H1 (cell line): ENCODE results near the gene MAPK9. TPM values are rescaled to one million over a fixed set of nuclear protein-coding genes. Genes with fewer than 3 reads are reported as not detected.

ENCODE experiments used
- CREB1 ChIP-seq: IDR thresholded peaks from 2 replicates; pipeline ENCODE4 v1.6.1; 2012; ENCODE audit warnings: inconsistent platforms
- E2F6 ChIP-seq: IDR thresholded peaks from 2 replicates; pipeline ENCODE4 v1.6.1; 2012; ENCODE audit warnings: inconsistent platforms
- EGR1 ChIP-seq: IDR thresholded peaks from 2 replicates; pipeline ENCODE4 v1.6.1; 2011; ENCODE audit warnings: low read depth, low read length, borderline replicate concordance
- EP300 ChIP-seq, 2 experiments: IDR thresholded peaks; 1 replicate in 1 of 2; 2 replicates in 1 of 2; pipeline ENCODE4 v1.6.1; 2011 to 2012; ENCODE audit warnings: low read depth in 2 of 2, low read length in 2 of 2, mild to moderate bottlenecking in 2 of 2, borderline replicate concordance in 1 of 2, inconsistent platforms in 1 of 2, moderate library complexity in 1 of 2
- FOSL1 ChIP-seq: IDR thresholded peaks from 2 replicates; pipeline ENCODE4 v1.6.1; 2011; ENCODE audit warnings: mild to moderate bottlenecking, low read depth, low read length, moderate library complexity; ENCODE audit not compliant: insufficient read depth
- GABPA ChIP-seq: IDR thresholded peaks from 2 replicates; pipeline ENCODE4 v1.6.1; 2011; ENCODE audit warnings: mild to moderate bottlenecking, low read length, moderate library complexity, borderline replicate concordance; ENCODE audit not compliant: insufficient read depth
- JUND ChIP-seq: IDR thresholded peaks from 2 replicates; pipeline ENCODE4 v1.6.1; 2011; ENCODE audit warnings: mild to moderate bottlenecking, improper control_type of control experiment, low read length
- KDM1A ChIP-seq: fragments of 200-600, 300-600 bp; sonication (generic); IDR thresholded peaks from 2 replicates; pipeline ENCODE4 v1.7.1; 2016; ENCODE audit warnings: mild to moderate bottlenecking, low read length, borderline replicate concordance
- KDM4A ChIP-seq: IDR thresholded peaks from one replicate; pipeline ENCODE4 v1.7.1; 2012; ENCODE audit warnings: low read depth, mild to moderate bottlenecking, moderate library complexity, low read length, inconsistent platforms; ENCODE audit not compliant: severe bottlenecking
- NANOG ChIP-seq: IDR thresholded peaks from 2 replicates; pipeline ENCODE4 v1.6.1; 2011; ENCODE audit warnings: low read length, low read depth, mild to moderate bottlenecking, inconsistent platforms; ENCODE audit not compliant: insufficient read depth, poor library complexity, severe bottlenecking
- SIX5 ChIP-seq: IDR thresholded peaks from 2 replicates; pipeline ENCODE4 v1.6.1; 2011; ENCODE audit warnings: mild to moderate bottlenecking, low read depth, low read length
- SP1 ChIP-seq: IDR thresholded peaks from 2 replicates; pipeline ENCODE4 v1.6.1; 2011; ENCODE audit warnings: low read depth, low read length
- SP2 ChIP-seq: IDR thresholded peaks from 2 replicates; pipeline ENCODE4 v1.6.1; 2012; ENCODE audit warnings: mild to moderate bottlenecking, low read length, inconsistent platforms
- SP4 ChIP-seq: IDR thresholded peaks from 2 replicates; pipeline ENCODE4 v1.6.1; 2012; ENCODE audit warnings: low read length, inconsistent platforms
- SRF ChIP-seq: IDR thresholded peaks from 2 replicates; pipeline ENCODE4 v1.6.1; 2011; ENCODE audit warnings: mild to moderate bottlenecking, low read depth, low read length, moderate library complexity
- TAF7 ChIP-seq: optimal IDR thresholded peaks from 2 replicates; pipeline ENCODE3; 2011; ENCODE audit warnings: low read depth, mild to moderate bottlenecking, inconsistent platforms, low read length, moderate library complexity, borderline replicate concordance
- TEAD4 ChIP-seq: IDR thresholded peaks from 2 replicates; pipeline ENCODE4 v1.6.1; 2012; ENCODE audit warnings: low read depth, low read length, inconsistent platforms, mixed read lengths
- ZNF274 ChIP-seq: IDR thresholded peaks from 2 replicates; pipeline ENCODE4 v1.7.0; 2012; ENCODE audit warnings: low read length, borderline replicate concordance; ENCODE audit errors: extremely low read depth
- polyA plus RNA-seq, 7 experiments: library from polyadenylated mRNA; depleted of rRNA in 3 of 7; stranded (reverse) in 5 of 7; unstranded in 2 of 7; fragments of >200 nt in 5 of 7; fragments of 200-250 nt in 2 of 7; gene quantifications; 1 replicate in 5 of 7; 2 replicates in 1 of 7; 4 replicates in 1 of 7; pipeline versions ENCODE4 v1.2.1 to v1.2.3, GENCODE V29; 2011 to 2013; ENCODE audit warnings: missing spikeins in 2 of 7, mixed read lengths in 2 of 7
- total RNA-seq: library from RNA; stranded (reverse); fragmentation: NEBNext Ultra II Directional; extraction: Animal tissue kit (Norgen Biotek cat#: 25700); gene quantifications from 2 replicates; pipeline ENCODE4 v1.2.1, GENCODE V29; 2021

Gene MAPK9
- total and polyA plus RNA-seq, 2 of the 8 experiments (the other 6 are each of a cell fraction or from before 2014, with no cell fraction given), result 22.3 to 43.7 TPM

- TF ChIP-seq NANOG, result no peak
- no peak for TF ChIP-seq EP300 (IDR thresholded peaks at IDR 0.05; ENCODE audit: borderline replicate concordance in 1 of 2, low read depth in 2 of 2, low read length in 2 of 2)
- TF ChIP-seq E2F6, result no peak; the same call in 1 of the 2 replicates
- no peak for TF ChIP-seq JUND
- TF ChIP-seq SIX5, result no peak
- TF ChIP-seq KDM1A, result no peak
- TF ChIP-seq ZNF274, result no peak
- no peak for TF ChIP-seq EGR1
- peak; percentile 91 for TF ChIP-seq SP1
- TF ChIP-seq TAF7, result no peak
- TF ChIP-seq CREB1, result peak; percentile 60
- peak; percentile 50 for TF ChIP-seq SP2
- TF ChIP-seq KDM4A, result peak; percentile 69
- no peak for TF ChIP-seq FOSL1
- TF ChIP-seq SRF, result no peak
- no peak for TF ChIP-seq GABPA
- no peak for TF ChIP-seq SP4
- TF ChIP-seq TEAD4, result no peak
These were observed at the start of gene MAPK9 (continued) for GRCh38 chr5:180291943-180292831.
